GM18526 (cell line): Measurements from ENCODE around the gene ZNF32.

Experiments used
- POLR2A ChIP-seq: IDR thresholded peaks from 3 replicates; pipeline ENCODE4 v1.6.1; 2011; ENCODE audit not compliant: insufficient read length; ENCODE audit errors: extremely low read depth

ZNF32 gene, protein sequence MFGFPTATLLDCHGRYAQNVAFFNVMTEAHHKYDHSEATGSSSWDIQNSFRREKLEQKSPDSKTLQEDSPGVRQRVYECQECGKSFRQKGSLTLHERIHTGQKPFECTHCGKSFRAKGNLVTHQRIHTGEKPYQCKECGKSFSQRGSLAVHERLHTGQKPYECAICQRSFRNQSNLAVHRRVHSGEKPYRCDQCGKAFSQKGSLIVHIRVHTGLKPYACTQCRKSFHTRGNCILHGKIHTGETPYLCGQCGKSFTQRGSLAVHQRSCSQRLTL

DNA sequence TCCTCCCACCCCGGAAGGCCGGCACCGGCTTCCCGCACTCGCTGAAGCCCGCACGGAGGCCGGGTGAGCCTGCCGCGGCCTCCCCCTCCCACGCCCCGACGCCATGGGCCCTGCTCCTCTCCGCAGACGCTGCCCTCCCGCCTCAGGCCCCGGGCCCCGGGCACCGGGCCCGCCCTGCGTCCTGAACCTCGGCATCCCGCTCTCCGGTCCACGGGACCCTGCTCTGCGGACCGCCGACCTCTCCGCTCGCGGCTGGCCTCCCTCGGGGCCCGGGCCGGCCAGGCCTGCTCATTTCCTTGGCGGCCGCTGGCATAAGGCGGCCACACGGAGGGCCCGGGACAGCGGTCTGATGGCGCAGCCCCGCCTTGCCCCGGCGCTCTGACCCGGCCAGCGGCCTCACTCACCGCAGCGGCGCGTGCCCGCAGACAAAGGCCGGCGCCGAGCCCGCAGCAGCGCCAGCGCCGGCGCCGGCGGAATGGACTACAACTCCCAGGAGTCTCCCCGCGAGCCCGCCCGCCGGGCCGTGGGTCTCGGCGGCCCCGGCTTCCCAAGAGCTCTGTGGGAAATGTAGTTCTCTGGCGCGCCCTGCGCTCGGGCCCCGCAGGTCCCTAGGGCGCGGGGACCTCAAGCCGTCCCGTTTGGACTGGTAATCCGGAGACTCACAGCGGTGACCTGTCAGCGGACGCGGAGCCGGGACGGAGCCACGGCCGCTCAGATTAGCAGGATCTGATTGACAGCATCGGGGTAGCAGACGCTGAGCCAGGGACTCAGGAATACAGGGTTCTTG lies at the start of gene ZNF32:
ZNF32 (minus strand) TSS at position 484 of the 787 bp plus-strand sequence. CDS start 2,748 bp downstream, outside the sequence.
- no peak for TF ChIP-seq POLR2A

DNA sequence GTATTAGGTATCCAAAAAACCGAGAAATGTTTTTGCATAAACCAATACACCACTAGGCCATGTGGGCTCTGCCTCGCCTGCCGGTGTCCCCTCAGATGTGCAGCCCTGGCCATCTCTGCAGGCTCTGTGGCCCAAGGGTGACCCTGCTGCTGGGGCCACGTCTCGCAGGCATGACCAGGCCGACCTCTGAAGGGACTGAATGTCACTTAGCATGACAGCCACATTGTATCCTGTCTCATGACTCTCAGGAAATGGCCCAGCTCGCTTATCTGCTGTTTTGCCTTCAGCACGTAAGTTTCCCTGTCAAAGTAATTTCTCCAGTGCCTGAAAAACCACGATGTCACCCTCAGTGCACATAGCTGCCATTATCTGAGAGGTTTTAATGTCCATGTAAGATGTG lies 49.5 kb upstream of the ZNF32 start:
- TF ChIP-seq POLR2A: no peak

DNA sequence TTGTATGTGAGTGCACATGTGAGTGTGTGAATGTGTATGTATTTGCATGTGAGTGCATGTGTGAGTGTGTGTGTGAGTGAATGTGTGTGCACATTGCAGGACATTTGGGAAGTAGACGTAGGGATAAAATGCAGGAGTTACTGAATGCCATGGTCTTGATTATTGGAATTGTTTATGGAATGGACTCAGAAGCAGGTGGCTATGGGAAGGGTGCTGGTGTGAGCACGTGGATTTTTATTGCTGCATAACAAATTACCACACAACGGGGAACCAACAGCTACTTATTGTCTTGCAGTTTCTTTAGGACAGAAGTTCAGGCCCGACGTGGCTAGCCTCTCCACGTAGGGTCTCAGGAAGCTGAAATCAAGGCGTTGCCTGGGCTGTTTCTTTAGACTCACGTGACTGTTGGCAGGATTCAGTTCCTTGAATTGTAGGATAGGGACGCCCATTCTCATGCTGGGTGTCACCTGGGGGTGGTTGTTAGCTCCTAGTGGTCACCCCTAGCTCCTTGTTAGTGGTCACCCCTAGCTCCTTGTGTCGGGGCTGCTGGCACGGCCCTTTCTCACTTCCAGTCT lies 48.3 kb upstream of the ZNF32 start:
- no peak for TF ChIP-seq POLR2A

DNA sequence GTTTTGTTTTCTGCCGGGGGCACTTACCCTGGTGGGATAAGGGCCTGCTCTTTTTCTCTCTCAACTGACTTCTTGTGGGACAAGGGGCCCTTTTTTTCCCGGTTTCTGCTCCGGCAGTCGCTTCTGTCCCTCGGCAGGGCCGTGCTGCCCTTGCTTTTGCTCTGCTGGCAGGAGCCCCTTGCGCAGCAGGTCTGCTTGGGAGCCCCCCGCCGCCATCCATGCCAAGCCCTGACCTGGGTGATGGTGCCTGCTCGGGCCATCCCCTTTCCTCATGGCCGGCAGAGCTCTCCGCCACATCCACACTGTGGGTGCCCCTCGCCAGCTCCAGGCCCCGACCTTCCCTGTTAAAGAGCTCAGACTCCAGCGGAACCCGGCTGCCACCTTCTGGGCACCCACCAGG lies 47.0 kb upstream of the ZNF32 start:
- no peak for TF ChIP-seq POLR2A

DNA sequence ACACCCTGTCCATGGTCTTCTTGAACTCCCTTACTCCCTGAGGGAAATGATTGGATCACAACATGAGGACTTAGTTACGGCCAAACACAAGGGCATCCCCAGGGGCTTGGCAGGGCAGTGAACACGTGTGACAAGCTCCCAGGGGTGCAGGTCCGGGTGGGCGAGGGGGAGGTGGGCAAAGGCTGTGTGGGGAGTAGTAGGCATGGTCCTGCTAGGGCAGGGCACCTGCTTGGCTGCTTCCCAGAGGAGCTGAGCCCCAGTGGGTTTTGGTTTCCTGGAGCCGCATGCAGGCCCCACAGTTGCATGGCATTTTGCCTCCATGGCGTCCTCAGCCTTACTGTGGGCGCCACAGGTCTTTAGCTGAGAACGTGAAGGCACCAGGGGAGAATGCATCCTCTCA lies 46.6 kb upstream of the ZNF32 start:
- TF ChIP-seq POLR2A: no peak

DNA sequence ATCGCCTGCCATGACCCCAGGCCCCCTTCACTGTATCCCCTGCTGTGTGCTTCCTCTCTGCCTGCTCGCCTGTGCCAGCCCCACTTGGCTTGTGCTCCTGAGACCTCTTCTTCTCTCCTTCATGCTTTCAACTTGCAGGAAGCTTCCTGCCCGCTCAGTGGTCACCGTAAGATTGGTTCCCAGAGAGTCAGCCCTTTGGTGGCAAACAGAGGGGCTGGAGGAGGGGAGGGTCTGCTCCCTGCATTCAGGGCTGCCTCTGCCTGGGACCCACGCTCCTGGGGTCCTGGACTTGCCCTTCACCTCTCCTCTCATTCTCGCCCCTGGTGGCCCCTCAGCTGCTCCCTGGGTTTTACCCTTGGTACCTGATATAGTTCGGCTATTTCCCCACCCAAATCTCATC lies 45.8 kb upstream of the ZNF32 start:
- TF ChIP-seq POLR2A: no peak

DNA sequence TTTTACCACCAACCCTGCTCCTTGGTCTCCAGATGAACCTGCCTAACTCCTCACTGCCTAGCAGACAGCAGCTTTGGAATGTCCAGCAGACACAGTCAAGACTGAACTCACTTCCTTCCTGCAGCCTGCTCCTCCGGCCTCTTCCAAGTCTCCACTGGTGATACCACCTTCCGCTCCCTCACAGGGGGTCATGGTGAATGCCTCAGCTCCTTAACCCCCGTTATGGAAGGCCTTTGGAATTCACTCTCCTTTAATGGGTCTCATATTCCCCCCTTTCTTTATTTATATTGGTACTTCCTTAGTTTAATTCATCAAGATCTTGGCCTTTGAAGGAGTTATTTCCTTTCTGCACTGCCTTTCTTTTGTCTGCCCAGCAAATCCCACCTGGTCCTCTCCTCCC lies 44.9 kb upstream of the ZNF32 start:
- TF ChIP-seq POLR2A: no peak

DNA sequence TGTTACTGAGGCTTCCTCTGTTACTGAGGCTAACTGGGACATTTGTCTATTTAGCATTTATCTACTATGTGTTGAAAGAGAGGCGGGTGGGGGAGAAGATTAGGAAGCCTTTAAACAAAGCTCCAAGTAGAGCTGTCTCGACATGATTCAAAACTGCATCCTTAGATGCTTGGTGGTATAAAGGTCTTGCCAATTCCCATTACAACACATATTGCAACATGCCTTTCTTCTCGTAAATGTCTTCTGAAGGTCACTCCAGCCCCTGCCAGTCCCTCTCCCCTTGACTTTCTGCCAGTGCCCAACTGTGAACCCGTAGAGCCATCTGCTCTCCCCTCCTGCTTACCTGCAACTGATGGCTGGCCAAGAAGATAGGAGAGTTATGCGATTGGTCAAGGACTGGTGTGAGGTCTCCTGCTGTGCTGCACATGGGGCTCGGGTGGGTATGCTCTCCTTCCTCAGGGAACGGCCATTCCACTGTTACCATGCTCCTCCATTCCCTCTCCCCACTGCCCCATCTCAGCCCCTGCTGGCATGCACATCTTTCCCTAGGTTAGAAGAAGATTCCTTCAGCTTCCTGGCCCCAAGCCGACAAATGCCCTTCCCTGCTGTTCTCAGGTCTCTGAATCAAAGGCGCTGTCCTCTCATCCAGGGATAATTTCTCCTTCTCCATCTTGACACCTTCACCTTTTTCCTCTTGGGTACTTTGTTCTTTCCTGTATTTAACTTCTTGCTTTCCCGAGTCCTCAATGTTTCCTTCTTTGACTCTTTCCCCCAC lies 43.6 kb upstream of the ZNF32 start:
- TF ChIP-seq POLR2A: no peak

DNA sequence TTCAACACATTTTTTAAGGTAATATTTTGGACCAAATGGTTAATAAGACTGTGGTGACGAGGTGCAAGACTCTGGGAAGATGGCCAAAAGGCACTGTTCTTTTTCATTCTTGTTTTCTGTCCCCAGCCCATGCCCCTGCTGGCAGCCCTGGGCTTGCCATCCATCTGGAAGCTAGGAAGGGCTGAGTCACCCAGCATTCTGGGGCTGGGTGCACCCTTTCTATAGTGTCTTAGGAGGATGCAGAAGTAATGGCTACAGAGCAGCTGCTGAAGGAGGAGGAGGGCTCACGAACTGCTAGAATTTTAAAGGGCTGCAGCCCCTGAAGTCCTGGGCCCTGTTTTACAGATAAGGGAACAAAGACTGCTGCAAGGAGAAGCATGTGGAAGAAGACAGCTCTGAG lies 42.8 kb upstream of the ZNF32 start:
- TF ChIP-seq POLR2A: no peak

DNA sequence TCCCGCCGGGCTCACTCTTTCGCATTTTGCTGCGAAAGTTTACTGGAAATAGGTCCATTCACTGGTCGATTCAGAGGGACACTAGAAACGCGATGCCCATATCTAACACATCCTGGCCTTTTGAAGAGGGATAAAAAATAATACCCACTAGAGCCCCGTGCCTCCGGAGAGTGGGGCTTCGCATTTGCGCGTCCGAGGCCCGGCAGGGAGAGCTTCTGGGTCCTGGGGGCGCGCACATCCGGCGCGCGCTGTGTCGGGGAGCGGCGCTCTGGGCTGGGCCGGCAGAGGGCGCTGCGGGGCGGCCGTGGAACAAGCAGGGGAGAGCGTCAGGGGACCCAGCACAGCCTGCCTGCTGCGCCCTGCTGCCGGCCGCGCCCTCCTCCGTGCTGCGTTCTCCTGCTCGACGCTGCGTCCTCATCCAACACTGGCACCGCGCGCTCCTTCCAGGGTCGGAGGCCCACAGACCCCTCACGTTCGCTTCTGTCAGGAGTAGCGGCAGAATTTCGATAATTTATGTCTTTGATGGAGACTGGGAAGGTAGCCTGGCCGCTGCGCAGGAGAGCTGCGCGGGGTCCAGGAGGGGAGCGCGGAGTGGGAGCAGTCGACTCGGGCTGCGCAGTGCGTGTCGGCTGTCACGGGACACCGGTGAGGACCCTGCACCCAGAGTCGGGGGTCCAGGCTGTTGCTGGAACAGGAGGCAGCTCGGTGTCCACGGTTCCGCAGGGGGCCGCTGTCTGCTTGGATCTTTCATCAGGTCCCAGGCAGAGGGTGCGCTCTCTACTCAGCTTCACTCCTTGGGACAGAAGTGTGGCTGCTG lies 41.5 kb upstream of the ZNF32 start:
- TF ChIP-seq POLR2A: no peak

DNA sequence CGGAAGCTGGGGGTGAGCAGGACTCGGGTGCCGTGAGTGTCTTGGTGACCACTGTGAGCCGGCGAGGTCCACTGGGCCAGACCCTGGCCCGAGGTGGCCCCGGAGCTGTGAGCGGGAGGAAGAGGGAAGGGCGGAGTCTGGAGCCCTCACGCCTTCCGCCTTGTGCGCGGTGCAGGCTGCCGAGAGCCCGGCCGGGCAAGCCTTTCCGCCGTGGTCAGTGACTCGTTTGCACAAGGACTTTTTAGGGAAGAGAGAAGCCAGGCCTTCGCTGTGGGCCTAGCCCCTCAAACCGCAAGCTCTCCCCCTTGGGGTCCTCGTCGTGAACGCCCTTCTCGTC lies 40.9 kb upstream of the ZNF32 start:
- TF ChIP-seq POLR2A: no peak

DNA sequence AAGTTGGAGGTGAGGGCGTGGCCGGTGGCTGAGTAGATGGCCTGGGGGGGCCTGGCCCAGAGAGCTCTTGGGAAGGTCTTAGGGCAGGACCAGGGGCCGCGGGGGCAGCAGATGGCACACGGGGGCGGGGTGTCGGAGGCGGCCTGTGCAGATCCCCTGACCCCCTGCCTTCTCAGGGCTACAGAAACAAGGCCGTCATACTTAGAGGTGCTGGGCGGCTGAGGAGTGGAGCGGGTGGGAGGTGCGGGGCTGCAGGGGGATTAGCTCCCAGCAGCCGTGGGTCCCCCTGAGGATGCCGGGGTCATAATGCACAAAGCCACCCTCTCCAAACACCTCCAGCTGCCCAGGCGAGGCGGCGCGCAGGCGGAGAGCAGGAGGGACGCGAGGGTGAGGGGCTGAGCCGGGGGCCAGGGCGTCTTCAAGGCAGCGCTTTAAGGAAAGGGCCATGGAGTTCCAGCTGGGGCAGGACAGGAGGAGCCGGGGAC lies 40.4 kb upstream of the ZNF32 start:
- TF ChIP-seq POLR2A: no peak

DNA sequence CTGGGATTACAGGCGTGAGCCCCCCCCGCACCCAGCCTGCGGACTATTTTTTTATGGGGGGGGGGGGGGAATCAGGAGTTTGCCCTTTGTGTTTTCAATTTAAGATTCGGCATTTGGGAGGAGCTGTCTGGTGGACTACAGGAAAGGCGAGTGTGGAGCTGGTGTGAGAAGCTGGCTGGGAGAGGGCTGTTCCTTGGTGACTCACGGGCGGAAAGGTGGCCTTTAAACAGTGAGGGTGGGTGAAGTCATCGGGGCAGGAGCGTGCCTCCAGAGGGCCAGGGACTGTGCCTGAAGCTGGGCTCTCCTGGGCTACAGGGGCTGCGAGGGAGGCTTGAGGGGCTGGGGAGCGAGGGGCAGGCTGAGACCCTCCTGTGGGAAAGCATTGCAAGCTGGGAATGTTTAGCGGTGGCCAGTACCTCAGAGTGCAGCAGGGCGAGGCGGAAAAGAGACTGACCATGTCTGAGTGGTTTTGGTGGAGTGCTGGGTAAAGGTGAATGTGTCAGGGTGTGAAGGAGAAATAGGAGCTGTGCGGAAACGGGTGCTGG lies 39.7 kb upstream of the ZNF32 start:
- TF ChIP-seq POLR2A: no peak

DNA sequence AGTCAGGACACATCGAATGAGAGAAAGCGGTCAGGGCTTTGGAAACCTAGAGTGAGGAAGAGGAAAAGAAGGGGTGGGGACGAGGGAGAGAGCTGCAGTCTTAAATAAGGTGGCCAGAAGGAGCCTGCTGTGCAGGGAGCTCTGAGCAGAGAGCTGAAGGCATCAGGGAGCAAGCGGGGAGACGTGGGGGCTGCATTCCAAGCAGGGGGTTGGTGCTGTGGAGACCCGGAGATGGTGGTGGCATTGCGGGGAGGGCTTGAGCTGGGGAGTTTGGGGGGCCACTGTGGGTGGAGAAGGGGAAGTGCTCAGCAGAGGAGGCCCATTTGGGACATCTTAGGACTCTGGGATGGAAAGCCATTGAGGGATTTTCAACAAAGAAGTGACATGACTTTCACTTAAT lies 38.7 kb upstream of the ZNF32 start:
- TF ChIP-seq POLR2A: no peak
